ENCODE data around the gene LSM14B. TPM values are rescaled to one million over a fixed set of nuclear protein-coding genes. Genes with fewer than 3 reads are reported as not detected.
"Not testable (repeated sequence)": the region's sequence is repeated elsewhere in the genome, so short reads cannot be mapped to it uniquely, and the experiment has no call there.

The LSM14B gene
- polyA plus RNA-seq, 4 donors: 52.2 to 61.7 (median 53.4) TPM

DNA sequence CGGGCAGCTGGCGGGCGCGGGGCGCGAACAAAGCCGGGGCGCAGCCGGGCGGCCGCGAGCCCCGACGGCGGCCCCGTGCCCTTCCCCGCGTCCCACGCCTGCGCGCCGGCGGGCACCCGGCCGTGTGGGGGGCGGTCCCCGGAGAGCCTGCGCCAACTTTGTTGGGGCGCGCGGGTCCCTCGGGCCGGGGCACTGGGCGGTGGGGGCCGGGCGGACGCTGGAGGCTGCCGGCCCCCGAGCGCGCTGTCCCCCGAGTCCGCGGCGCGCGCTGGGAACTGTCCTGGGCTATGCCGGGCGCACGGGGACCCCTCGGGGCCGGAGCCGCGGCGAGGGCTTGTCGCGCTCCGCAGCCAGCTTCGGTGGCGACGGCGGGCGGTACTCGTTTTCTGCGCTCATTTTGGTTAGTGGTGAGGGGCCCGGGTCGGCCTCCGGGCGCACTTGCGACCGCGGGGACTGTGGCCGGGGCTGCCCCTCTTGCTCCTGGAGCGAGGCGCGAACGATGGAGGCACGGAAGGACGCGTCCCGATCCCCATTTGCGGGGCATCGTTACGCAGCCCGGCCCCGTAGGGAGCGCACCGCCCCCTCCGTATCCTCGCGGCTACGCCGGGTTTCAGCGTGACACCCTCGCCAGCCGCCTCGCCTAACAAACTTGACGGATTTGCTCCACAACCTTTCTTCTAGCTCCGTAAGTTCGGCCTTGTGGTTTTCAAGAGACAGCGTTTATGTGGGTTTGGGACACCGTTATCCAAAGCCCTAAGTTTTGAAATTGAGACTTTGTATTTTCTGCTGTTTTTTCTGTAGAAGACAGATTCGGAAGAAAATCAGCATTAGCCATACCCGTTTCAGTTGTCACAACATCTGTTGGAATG, 21.9 kb downstream of the LSM14B start:
- no peak for DNase-seq (ENCODE audit: low read depth in 4 of 4, low spot score in 3 of 4)

DNA sequence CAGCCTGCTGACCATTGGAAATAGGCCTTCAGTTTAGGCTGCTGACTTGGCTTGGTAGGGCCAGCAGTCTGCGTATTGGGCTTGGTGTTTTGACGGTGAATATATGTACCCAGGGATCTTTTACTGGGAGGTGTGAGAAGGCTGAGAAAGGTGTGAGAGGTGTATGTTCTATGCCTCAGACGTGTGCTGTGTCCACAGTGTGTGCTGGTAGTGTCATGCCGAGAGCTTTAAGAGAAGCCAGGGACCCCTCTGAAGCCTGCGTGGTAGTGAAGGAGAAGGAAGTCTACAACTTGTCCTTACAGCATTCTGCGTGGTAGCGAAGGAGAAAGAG, 23.4 kb downstream of the LSM14B start:
- DNase-seq (ENCODE audit: low read depth in 4 of 4, low spot score in 3 of 4): no peak

DNA sequence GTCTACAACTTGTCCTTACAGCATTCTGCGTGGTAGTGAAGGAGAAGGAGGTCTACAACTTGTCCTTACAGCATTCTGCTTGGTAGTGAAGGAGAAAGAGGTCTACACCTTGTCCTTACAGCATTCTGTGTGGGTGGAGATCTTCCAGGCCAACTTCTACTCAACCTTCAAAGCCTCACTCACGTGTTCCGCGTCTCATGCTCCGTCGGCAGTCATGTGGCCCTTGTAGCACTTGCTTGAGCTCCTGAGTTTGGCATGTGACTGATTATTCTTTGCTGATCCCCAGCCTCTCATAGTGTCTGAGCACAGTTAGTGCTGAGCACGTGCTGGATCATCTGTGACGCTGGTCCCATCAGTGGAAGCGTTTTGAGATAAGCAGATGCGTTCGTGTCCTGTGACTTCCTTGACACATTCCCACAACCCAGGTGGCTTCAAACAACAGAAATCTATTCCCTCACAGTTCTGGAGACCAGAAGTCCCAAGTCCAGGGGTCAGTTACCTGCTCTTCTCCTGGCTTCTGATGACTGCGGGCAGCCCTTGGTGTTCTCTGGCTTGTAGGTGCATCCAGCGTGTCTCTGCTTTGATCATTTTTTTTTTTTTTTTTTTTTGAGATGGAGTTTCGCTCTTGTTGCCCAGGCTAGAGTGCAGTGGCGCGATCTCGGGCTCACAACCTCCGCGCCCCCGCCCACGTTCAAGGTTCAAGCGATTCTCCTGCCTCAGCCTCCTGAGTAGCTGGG, 23.9 kb downstream of the LSM14B start:
- no peak for DNase-seq (ENCODE audit: low read depth in 4 of 4, low spot score in 3 of 4)

DNA sequence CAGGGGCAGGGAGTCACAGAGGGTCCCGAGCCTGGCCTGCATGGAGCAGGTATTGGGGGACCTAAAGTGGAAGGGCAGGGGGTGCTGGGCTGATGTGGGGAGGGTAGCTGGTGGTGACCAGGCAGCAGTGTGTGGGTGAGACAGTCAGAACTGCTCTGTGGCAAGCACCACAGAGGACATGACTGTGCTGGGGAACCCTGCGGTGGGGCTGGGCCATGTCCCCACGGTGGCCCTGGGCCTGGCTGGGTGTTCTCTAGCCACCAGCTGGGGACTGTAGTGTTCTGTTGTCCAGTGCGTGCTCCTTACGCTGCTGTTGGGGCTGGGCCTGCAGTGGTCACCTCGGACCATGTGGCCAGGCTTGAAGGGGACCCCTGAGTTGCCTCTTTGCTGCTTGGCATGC, 24.9 kb downstream of the LSM14B start:
- no peak for DNase-seq (ENCODE audit: low read depth in 4 of 4, low spot score in 3 of 4)

DNA sequence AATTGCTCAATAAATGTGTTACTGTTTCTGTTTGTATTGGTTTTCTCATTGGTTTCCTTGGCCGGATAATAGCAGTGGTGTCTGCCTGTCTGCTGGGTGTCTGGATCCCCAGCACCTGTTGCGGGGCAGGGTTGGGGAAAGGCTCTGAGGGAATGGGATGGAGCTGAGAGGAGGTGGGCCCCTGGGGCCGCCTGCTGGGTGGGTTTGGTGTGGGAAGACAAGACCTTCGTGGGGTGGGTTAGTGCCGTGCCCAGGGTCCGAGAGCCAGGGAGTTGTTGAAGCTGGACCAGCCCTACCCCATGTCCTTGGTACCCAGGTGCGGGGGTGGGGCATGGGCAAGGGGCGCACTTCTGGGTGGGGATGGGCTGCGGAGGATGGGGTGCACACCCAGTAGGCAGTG, 25.3 kb downstream of the LSM14B start:
- no peak for DNase-seq (ENCODE audit: low read depth in 4 of 4, low spot score in 3 of 4)

DNA sequence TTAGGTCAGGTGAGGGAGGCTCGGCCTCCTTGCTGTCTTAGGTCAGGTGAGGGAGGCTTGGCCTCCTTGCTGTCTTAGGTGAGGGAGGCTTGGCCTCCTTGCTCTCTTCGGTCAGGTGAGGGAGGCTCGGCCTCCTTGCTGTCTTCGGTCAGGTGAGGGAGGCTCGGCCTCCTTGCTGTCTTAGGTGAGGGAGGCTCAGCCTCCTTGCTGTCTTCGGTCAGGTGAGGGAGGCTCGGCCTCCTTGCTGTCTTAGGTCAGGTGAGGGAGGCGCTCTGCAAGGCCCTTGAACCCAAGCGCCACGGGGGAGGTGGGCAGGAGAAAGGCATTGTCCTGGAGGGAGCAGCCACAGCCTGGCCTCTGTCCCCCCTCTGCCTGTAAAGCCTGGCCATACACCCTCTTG, 26.1 kb downstream of the LSM14B start:
- not testable (repeated sequence) for DNase-seq (ENCODE audit: low read depth in 4 of 4, low spot score in 3 of 4)

DNA sequence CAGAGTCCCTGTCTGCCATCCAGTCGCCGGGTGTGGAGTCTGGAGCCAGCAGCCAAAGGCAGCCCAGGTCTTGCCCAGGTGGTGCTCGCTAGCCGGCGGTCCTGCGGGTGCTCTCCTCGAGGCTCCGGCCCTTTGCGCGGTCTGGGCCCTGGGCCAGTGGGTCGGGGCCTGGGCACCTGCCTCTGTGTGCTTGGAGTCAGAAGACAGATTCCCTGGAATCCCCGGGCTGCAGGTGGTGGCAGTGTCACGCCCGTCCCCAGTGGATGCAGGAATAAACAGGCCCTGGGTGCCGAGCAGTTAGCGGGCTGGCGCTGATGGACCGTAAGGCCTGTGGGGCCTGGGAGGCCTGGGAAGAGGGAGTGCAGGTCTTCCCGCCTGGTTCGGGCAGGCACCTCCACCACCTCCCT, 26.6 kb downstream of the LSM14B start:
- DNase-seq (ENCODE audit: low read depth in 4 of 4, low spot score in 3 of 4): no peak

DNA sequence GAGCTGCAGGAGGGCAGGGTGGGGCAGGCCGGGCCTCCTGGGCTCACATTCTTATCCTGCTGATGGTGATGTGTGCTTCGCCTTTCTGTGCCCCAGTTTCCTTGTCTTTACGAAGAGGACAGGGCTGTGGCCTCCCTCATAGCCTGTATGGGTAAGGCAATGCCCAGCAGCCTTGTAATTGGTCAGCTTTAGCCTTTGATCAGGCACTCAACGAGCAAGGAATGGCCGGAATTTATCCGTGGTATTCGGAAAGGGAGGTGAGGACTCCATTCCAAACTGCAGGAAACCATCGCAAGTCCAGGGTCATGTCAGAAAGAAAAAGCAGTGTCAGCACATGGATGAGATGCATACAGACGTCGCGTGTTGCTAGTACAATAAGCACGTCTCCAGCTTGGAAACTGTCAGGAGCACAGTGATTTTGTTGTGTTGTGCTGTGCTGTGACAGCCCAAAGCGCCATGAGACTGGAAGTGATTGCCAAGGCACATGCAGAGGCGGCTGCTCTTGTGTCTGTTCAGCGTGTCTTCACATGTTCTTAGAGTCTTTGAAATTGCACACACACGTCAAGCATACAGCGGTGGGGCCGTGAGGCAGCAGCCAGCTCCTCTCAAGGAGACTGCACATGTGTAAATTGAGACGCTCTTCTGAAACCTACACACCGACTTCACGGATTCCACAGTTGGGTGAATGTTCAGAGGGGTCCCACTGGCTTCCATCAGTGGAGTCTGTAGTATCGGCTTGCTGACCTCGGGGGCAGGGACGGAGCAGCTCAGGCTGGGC, 27.4 kb downstream of the LSM14B start:
- DNase-seq (ENCODE audit: low read depth in 4 of 4, low spot score in 3 of 4): no peak

DNA sequence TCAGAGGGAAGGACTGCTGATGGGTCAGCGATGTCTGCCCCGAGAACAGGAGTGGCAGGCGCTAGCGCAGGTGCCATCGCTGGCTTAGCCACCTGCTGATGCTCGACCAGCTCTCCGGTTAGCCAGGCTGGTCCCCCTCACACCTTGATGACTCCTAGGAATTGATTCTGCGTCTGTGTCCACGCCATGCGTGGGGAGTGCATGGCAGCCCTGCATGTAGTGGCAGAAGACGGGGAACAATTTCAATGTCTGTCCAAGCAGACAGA, 28.0 kb downstream of the LSM14B start:
- DNase-seq (ENCODE audit: low read depth in 4 of 4, low spot score in 3 of 4): no peak

DNA sequence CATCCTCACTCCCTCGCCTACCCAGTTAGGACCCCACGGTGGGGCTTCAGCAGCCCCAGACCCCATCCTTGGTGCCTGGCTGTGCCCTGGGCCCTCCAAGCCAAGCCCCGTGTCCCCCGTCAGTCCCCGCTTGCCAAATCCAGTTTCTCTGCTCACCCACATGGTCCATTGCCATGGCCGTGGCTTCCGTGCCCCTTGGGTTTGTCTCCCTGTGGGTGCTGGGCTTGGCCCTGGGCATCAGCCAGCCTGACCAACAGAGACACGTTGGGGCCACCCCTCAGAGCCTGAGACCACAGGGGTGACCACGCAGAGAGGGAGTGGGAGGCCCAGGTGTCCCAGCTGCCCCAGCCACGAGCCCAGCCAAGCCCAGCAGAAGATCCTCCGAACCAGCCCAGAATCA, 28.9 kb downstream of the LSM14B start:
- no peak for DNase-seq (ENCODE audit: low read depth in 4 of 4, low spot score in 3 of 4)

DNA sequence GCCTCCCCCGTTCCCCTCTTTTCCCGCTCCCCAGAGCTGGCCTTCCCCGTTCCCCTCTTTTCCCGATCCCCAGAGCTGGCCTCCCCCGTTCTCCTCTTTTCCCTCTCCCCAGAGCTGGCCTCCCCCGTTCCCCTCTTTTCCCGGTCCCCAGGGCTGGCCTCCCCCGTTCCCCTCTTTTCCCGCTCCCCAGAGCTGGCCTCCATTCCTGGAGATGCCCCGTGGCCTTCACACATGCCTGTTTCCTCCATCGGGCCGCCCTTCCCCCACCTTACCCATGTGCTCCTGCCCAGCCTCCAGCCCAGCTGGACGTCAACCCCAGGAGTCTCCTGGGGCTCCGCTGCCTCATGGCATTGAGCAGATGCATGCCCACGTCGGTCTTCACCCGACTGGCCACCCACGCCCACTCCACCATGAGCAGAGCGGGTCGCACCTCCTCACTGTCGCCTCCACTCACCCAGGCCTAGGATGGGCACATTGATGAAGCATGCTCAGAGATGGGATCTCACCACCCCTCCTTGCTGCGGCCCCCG, 29.6 kb downstream of the LSM14B start:
- DNase-seq (ENCODE audit: low read depth in 4 of 4, low spot score in 3 of 4): no peak

DNA sequence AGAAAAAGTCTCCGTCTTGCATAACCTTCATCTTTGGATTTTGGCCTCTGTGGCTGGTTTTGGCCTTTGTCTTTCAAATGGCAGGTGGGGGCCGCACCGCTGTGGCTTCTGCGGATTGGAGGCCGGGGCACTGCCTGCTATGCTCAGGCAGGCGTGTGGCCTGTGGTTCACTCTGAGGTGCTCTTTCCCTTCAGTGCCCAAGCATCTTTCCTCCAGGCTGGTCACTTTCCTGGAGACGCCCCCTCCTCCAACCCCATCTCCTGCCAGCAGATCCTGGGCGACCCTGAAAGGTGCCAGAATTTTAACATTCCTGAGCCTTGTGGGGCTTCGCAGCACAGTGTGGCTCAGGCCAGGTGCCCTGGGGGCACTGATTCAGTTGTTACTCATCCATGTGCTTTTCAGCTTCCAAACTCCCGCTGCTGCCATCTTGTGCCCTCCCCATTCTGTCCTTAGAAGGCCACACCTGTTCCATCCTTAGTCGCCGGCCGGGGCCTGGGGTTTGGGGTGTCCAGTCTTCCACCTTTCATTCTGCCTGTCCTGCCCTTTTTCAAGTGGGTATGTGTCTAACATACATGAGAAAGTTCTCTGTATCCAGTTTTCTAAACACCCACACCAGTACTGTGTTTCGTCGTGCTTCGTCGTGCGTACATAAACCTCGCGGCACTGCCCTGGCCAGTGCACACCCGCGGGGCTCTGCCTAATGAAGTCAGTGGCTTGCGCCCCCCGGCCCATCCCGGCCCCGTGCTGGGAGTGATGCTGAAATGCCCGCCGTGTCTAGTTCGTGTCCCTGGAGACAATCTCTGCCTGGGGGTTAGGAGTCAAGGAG, 33.4 kb downstream of the LSM14B start:
- DNase-seq (ENCODE audit: low read depth in 4 of 4, low spot score in 3 of 4): no peak

DNA sequence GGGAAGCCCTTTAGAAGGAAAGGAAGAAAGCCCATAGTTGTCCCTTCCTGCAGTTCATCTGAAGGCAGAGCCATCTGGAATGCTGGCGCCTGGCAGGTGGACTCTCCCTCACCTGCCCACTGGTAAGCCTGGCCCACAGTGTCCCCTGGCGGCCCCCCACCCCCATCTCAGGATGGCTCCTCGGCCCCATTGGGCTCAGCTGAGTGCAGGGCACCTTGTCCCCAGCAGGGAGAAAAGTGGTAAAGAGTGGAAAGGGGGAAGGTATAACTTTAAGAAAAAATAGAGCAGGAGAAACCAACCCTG, 33.9 kb downstream of the LSM14B start:
- DNase-seq (ENCODE audit: low read depth in 4 of 4, low spot score in 3 of 4): no peak

DNA sequence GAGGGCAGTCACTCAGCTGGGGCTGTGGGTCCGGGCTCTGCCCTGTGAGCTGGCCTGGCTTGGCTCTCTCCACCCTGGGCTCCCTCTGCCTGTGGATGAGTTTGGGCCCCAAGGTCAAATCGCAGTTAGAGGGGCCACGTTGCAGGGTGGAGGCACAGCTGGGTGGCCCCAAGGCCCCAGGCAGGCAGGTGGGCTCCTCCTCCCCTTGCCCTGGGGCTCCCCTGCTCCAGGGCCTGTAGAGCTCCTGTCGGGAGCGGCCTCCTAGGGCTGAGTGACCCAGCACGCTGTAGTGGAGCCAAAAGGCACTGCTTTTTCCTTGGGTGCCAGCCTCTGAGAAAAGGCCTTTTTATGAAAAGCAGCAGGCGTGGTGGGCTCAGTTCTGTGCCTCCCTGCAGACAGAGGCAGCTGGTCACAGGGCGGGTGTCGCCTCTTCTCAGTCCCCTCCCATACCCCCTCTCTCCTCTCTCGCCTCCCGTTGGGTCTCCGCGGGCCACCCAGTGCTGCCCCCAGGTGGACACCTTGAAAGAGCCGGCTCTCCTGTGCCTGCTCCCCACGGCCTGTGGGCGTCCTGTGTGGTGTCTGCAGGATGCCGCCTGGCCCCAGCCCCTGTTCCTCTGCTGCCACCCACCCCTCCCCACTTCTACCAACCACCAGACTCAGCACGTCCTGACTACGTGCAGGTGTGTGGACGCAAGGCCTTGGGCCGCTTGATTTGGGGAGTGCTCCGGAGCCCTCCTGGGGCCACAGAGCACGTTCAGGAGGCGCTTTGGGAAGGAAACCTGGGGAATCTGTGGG, 34.5 kb downstream of the LSM14B start:
- DNase-seq (ENCODE audit: low read depth in 4 of 4, low spot score in 3 of 4): no peak

DNA sequence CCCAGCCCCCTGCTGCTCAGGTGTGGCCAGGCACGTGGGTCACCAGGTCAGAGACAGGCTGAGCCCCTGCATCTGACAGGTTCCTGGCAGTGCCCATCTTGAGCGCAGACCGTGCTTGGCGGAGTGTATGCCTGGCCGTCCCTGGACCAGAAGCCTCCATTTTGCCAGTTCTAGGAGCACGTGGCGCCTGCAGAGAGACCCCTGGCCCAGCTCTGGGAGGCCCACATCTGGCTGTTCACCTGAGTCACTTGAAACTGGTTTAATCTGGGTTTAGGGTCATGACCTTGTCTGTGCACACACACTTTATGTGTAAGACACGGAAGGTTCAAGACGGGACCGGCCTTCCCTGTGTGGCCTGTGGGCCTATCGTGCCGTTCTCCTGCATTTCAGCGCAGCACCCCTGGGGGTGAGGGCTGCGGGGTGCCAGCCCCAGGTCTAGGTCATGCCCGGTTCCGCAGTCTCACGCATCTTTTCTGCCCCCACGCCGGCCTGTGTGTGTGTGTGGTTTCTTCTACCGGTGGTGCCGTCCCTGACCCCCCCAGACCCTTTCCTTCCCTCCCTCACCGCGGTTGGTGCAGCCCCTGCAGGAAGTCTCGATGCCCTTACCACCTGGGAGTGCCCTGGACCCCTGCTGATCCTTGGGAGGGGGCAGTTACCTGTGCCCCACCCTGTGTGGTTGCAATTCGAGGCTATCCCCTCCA, 35.3 kb downstream of the LSM14B start:
- no peak for DNase-seq (ENCODE audit: low read depth in 4 of 4, low spot score in 3 of 4)

DNA sequence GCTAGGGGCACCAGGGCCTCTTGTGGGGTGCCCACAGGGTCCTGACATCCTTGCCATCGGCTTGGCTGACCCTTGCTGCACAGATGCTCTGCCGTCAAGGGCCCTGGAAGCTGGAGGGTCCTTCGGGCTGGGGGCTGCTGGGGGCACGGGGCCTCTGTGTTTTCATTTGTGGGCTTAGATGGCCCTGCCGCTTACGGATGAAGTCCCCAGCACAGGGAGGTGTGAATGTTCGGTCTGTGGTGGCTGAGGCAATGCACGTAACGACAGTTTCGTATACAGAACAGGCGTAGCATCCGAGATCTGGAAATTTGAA, 35.8 kb downstream of the LSM14B start:
- DNase-seq (ENCODE audit: low read depth in 4 of 4, low spot score in 3 of 4): no peak

DNA sequence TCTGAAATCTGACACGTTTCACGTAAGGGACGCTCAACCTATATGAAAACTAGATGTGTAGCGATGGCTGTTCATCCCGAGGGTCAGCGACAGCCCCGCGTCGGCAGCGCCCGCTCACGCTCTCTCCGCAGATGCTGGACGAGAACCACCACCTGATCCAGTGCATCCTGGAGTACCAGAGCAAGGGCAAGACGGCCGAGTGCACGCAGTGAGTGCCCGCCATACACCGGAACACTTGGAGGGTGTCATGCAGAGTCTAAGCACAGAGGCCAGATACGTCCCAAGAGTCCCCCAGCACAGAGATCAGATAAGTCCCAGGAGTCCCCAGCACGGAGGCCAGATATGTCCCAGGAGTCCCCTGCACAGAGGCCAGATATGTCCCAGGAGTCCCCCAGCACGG, 36.3 kb downstream of the LSM14B start:
- DNase-seq (ENCODE audit: low read depth in 4 of 4, low spot score in 3 of 4): no peak

DNA sequence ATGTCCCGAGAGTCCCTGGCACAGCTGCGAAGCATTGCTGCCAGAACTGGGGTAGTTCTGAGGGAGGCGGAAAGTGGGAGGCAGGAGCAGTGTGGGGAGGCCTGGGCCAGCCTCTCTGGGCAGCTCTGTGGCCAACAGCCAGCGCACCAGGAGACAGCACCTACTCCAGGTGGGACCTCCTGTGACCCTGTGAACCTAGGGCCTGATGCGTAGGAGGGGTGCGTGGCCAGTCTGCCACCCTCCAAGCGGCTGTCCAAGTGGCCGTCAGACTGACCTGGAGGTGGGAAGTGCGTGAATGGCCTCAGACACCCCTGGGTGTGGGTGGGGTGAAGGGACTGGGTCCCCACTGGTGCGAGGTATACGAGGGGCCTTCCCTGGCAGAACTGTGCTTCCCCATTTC, 36.8 kb downstream of the LSM14B start:
- DNase-seq (ENCODE audit: low read depth in 4 of 4, low spot score in 3 of 4): no peak

DNA sequence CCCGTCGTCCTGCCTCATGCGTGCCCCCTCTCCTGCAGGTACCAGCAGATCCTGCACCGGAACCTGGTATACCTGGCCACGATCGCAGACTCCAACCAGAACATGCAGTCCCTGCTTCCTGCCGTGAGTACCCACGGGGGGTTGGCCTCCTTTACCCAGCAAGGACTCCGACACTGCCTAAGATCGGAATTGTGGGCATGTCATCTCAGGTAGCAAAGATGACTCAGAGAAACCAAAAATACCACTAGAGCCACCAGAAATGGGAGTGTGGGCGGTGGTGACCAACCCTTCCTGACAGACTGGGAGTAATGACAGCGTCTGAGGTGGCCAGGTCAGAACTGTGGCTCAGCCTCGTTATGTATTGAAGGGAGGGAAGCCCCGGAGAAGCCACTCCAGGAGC, 37.6 kb downstream of the LSM14B start:
- DNase-seq (ENCODE audit: low read depth in 4 of 4, low spot score in 3 of 4): no peak

DNA sequence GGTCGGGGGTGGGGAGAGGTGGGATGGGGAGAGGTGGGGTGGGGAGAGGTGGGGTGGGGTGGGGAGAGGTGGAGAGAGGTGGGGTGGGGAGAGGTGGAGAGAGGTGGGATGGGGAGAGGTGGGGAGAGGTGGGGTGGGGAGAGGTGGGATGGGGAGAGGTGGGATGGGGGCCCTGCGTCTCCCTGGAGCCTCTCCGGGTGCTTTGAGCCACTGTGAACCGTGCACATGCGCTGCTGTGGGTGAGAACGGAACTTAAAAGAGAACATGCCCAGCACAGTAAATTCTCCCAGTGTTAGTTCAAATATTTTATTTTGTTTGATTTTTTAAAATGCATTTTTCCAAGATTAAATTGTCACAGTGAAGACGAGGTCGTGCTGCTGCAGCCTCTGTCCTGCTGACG, 38.0 kb downstream of the LSM14B start:
- no peak for DNase-seq (ENCODE audit: low read depth in 4 of 4, low spot score in 3 of 4)

Data from left renal pelvis (tissue), 4 donors.